Measurements from ENCODE around the gene SYTL1. TPM values are rescaled to one million over a fixed set of nuclear protein-coding genes. Genes with fewer than 3 reads are reported as not detected.

SYTL1 gene
- total RNA-seq, 1 experiment from 2014 or later = 75.9 TPM

DNA sequence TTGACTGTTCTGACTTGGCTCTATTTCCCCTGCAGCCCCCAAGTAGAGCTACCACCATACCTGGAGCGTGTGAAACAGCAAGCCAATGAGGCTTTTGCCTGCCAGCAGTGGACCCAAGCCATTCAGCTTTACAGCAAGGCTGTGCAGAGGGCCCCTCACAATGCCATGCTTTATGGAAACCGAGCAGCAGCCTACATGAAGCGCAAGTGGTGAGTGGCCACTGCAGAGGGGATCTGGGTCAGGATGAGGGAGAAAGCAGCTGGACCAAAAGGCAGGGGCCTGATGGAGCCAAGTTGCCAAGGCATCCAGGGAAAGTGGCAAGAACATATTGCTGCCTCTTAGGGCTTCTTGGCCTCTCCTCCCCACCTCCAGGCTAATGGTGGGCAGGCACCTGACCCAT is 43.9 kb upstream of the SYTL1 start:
- intact Hi-C loops (cut with micrococcal nuclease) = loop anchor here (2.0 kb wide), 1 partner anchor 309 kb away; no protein-coding TSS in a partner anchor
- no peak overlapping the region for H3K27ac ChIP-seq (ENCODE audit: low read depth, low read length)
- no peak overlapping the region for H3K4me2 ChIP-seq (ENCODE audit: low read length)
- H3K36me3 ChIP-seq (ENCODE audit: control insufficient read depth in 1 of 2, insufficient read depth in 2 of 2, low read length in 2 of 2) = no peaks in the 10 kb centered on the region
- H2AFZ ChIP-seq (ENCODE audit: low read depth, low read length, poor library complexity, severe bottlenecking) = no peak overlapping the region
- H3K9me3 ChIP-seq (ENCODE audit: control insufficient read depth in 1 of 2, insufficient read depth in 1 of 2, low read depth in 1 of 2, low read length in 2 of 2) = no peaks in the 10 kb centered on the region
- H3K9me2 ChIP-seq (ENCODE audit: insufficient read depth) = no peaks in the 10 kb centered on the region
- no peaks in the 10 kb centered on the region for H4K20me1 ChIP-seq (ENCODE audit: insufficient read depth)
- no TSS peak for BruUV-seq (replicated peaks)
- no peak for TF ChIP-seq CBX3 (IDR thresholded peaks at IDR 0.05; ENCODE audit: low read depth)
- TF ChIP-seq, protein P1, sequence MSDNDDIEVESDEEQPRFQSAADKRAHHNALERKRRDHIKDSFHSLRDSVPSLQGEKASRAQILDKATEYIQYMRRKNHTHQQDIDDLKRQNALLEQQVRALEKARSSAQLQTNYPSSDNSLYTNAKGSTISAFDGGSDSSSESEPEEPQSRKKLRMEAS (IDR thresholded peaks at IDR 0.05) = no peak
- no peak for TF ChIP-seq FOSL1 (IDR thresholded peaks at IDR 0.05; ENCODE audit: low read depth)
- ChIA-PET CTCF (interaction anchor here (0.8 to 6.5 kb wide), 7 partner anchors 10 to 365 kb away, joined by 3 to 65 read pairs (median 16); no protein-coding TSS in a partner anchor), RAD21 (ENCODE audit: low non-redundant PET in 1 of 2, low total read pairs in 2 of 2, uncharacterized antibody in 2 of 2, unreplicated experiment in 2 of 2) (no interaction called here), POLR2A (no interaction called here)
- ATAC-seq (no peak), DNase-seq (ENCODE audit: low read depth, low spot score) (no peak)
- H3K4me3 ChIP-seq (replicated peaks in 1 of 2; ENCODE audit: low read depth in 1 of 2, low read length in 2 of 2) = no peak overlapping the region
- no peaks in the 10 kb centered on the region for H3K79me2 ChIP-seq (ENCODE audit: insufficient read depth, low read length)
- no peak overlapping the region for H3K9ac ChIP-seq (ENCODE audit: low read length)
- H3K27me3 ChIP-seq (ENCODE audit: insufficient read depth, low read length) = no peaks in the 10 kb centered on the region
- H3K4me1 ChIP-seq (ENCODE audit: control insufficient read depth in 1 of 2, insufficient read depth in 2 of 2, low read length in 2 of 2) = peaks cover 0 to 7% of the 10 kb centered on the region in 2 experiments; a peak in 2 of 4 replicates

DNA sequence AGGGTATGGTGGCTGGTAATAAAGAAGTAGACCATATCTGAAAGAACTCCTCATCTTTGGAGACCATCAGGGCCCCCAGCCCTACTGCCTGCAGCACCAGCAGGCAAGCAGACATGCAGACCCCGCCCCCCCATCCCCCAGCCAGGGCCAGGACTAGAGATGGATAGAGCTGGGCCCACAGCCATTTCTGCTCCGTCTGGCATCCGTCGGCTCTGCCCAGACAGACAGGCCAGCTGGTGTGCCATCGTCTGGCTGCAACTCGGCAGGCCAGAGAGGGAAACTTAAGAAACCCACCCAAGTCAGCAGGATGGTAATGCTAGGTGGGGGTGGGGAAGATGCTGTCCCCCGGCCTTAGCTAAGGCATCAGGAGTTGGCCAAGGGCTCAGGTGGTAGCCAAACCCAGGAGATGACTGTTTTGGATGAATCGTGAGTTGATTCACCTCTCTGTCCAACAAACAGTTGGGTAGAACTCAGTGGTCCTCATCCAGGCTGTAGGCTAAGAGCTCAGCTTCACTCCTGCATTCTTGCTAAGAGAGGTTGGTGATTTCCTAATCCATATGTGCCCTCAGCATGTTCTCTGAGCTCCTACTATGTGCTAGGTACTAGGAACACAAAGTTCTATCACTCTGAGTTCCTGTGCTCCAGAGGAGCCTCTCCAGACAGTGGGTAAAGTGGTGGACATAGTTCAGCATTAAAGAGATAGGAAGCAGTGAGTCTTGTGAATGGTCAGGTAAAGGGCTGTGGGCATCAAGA is 43.0 kb upstream of the SYTL1 start:
- H3K27ac ChIP-seq (ENCODE audit: low read depth, low read length) = no peak overlapping the region
- no peaks in the 10 kb centered on the region for H3K27me3 ChIP-seq (ENCODE audit: insufficient read depth, low read length)
- H3K4me2 ChIP-seq (ENCODE audit: low read length) = no peak overlapping the region
- H3K9me2 ChIP-seq (ENCODE audit: insufficient read depth) = no peaks in the 10 kb centered on the region
- H3K4me1 ChIP-seq (ENCODE audit: control insufficient read depth in 1 of 2, insufficient read depth in 2 of 2, low read length in 2 of 2) = peaks cover 0 to 7% of the 10 kb centered on the region in 2 experiments; a peak in 2 of 4 replicates
- no peak overlapping the region for H2AFZ ChIP-seq (ENCODE audit: low read depth, low read length, poor library complexity, severe bottlenecking)
- ChIA-PET POLR2A (no interaction called here), RAD21 (ENCODE audit: low non-redundant PET in 1 of 2, low total read pairs in 2 of 2, uncharacterized antibody in 2 of 2, unreplicated experiment in 2 of 2) (interaction anchor here (0.6 to 0.9 kb wide), 2 partner anchors 97 to 166 kb away, joined by 3 to 7 read pairs; no protein-coding TSS in a partner anchor), CTCF (interaction anchor here (0.6 to 6.5 kb wide), 7 partner anchors 9 to 365 kb away, joined by 3 to 65 read pairs (median 10); no protein-coding TSS in a partner anchor)
- DNase-seq (ENCODE audit: low read depth, low spot score) (no peak), ATAC-seq (no peak)
- H3K9ac ChIP-seq (ENCODE audit: low read length) = no peak overlapping the region
- H3K9me3 ChIP-seq (ENCODE audit: control insufficient read depth in 1 of 2, insufficient read depth in 1 of 2, low read depth in 1 of 2, low read length in 2 of 2) = no peaks in the 10 kb centered on the region
- H3K4me3 ChIP-seq (replicated peaks in 1 of 2; ENCODE audit: low read depth in 1 of 2, low read length in 2 of 2) = no peak overlapping the region
- BruUV-seq (replicated peaks) = no TSS peak
- no peaks in the 10 kb centered on the region for H3K36me3 ChIP-seq (ENCODE audit: control insufficient read depth in 1 of 2, insufficient read depth in 2 of 2, low read length in 2 of 2)
- no peaks in the 10 kb centered on the region for H3K79me2 ChIP-seq (ENCODE audit: insufficient read depth, low read length)
- H4K20me1 ChIP-seq (ENCODE audit: insufficient read depth) = no peaks in the 10 kb centered on the region
- intact Hi-C loops (cut with micrococcal nuclease) = no loop called here
- TF ChIP-seq SP1 (IDR thresholded peaks at IDR 0.05; ENCODE audit: low read depth) = no peak
